Stomach (tissue), 4 donors: ENCODE measurements around the gene VPS8.

Experiments
- EP300 ChIP-seq: sonication (generic); formaldehyde crosslinking; IDR thresholded peaks from one replicate; pipeline ENCODE4 v1.6.1; 2017; ENCODE audit warnings: antibody characterized with exemption
- POLR2A ChIP-seq, 4 donors: fragments of 450-650 bp; IDR thresholded peaks; one replicate each; pipeline ENCODE4 v1.6.1; 2016; ENCODE audit warnings: antibody characterized with exemption in 4 of 4, control low read depth in 2 of 4, mild to moderate bottlenecking in 1 of 4, moderate library complexity in 1 of 4
- TF ChIP-seq, protein P1 (sequence below), 7 experiments: fragments of 450-650 bp in 4 of 7; fragments of 200-600 bp in 3 of 7; sonication (generic) in 3 of 7; IDR thresholded peaks; one replicate each; pipeline ENCODE4 v1.5.1; 2016 to 2019; ENCODE audit warnings: antibody characterized with exemption in 7 of 7, control low read depth in 2 of 7, mild to moderate bottlenecking in 1 of 7

DNA sequence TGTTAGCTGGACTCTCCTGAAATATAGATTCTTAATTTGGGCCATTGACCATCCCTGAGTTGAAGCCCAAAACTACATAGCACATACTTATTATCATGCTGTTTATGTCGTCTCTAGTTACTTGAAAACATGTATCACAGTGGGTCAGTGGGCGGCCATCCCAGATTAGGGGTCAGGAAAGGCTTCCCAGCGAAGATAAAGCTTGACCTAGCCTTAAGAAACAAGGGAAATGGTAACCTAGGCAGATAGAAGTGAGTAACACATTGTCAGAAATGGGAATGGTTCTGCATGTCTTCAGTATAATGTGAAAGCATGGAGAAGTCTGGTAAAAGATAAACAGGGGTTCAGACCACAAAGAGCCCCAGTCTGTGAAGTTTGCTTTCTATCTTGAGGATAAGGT is 216.2 kb downstream of the VPS8 start:
- TF ChIP-seq, protein P1, sequence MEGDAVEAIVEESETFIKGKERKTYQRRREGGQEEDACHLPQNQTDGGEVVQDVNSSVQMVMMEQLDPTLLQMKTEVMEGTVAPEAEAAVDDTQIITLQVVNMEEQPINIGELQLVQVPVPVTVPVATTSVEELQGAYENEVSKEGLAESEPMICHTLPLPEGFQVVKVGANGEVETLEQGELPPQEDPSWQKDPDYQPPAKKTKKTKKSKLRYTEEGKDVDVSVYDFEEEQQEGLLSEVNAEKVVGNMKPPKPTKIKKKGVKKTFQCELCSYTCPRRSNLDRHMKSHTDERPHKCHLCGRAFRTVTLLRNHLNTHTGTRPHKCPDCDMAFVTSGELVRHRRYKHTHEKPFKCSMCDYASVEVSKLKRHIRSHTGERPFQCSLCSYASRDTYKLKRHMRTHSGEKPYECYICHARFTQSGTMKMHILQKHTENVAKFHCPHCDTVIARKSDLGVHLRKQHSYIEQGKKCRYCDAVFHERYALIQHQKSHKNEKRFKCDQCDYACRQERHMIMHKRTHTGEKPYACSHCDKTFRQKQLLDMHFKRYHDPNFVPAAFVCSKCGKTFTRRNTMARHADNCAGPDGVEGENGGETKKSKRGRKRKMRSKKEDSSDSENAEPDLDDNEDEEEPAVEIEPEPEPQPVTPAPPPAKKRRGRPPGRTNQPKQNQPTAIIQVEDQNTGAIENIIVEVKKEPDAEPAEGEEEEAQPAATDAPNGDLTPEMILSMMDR (IDR thresholded peaks at IDR 0.05), result no peak
- TF ChIP-seq EP300 (no peak), POLR2A (IDR thresholded peaks at IDR 0.05) (no peak)
